Cardiac fibroblast (primary cell): ENCODE data around the gene TBX21.

ENCODE experiments used
- DNase-seq, 2 donors: peaks; one replicate each; pipeline versions ENCODE4 v3.0.0 to v3.0.0-alpha.2; 2010; ENCODE audit warnings: low read depth in 2 of 2
- H3K4me3 ChIP-seq, 2 donors: replicated peaks in 1 of 2; 1 replicate in 1 of 2; 2 replicates in 1 of 2; pipeline ENCODE4 v1.5.1; 2011; ENCODE audit warnings: low read depth in 2 of 2, low read length in 2 of 2, mild to moderate bottlenecking in 2 of 2, moderate library complexity in 1 of 2
- CTCF ChIP-seq: IDR thresholded peaks from one replicate; pipeline ENCODE4 v1.5.1; 2011; ENCODE audit warnings: low read depth, mild to moderate bottlenecking, low read length, inconsistent platforms

The TBX21 gene

DNA sequence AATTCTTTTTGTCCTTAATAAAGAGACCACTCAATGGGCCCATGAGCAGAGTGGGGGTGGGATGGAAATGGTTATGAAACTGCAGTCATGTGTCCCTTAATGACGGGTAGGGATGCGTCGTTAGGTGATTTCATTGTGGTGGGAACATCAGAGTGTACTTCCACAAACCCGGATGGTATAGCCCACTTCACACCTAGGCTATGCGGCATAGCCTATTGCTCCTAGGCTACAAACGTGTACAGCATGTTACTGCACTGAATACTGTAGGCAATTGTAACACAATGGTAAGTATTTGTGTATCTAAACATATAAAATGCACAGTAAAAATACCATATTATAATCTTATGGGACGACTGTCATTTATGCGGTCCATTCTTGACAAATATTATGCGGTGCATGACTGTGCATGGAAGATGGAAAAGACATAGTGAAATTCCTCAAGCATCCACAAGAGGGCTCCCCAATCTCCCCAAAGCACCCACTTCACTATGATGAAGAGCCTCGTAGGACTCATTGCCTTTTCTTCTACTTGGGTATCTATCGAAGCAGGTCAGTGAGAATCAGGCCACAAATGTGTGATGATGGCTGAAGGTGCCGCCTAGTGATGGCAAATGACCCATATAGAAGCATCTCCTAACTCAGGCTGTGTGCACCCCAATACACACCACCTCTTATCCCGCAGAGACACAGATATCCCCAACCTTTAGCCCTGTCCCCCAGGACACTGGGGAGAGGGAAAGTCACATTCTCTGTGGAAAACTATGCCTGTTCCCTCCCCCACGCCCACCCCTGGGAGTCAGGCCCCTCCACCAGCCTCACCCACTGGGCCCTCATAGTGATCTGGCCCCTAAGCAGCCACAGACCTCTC is 43.5 kb downstream of the TBX21 start:
- DNase-seq: peak; percentile 64 to 69
- TF ChIP-seq CTCF: peak; percentile 79
- H3K4me3 ChIP-seq: no peak overlapping the region

DNA sequence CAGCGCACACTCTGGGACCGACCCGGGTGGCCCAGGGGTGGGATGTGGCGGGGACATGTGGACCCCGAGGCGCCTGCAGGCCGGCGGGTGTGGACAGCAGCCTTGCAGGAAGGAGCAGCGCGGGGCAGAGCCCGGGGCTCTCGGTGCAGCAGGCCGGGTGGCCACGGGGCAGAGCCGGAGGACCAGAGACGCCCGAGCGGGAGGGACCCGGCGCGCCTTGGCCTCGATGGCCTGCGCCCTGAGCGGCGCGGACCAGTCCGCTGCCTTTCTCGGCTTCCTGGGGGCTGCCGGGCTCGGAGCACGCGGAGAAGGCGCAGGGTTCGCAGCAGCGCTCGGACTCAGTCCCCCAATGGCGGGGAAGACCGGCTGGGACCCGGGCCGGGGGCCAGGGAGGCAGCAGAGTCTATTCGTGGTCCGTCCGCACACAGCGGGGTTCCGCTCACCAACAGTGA is 45.2 kb downstream of the TBX21 start:
- H3K4me3 ChIP-seq: no peak overlapping the region
- DNase-seq: no peak

DNA sequence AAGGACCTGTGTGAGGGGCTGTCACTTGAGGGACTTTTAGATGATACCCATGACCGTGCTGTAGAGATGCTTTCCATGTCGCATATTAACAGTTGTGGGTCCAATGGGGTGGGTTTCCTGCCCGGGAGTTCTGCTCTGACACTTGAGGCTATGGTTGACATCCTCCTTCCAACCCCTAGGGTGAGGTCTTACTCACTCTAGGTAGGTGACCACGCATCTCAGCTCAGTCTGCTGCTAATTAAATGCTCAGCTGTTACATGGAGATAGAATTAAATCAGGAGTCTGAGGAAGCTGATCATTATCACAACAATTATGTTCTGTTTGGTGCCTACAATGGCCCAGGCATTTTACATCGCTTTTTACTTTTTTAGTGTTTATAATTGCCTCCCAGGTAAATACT is 48.4 kb downstream of the TBX21 start:
- no peak overlapping the region for H3K4me3 ChIP-seq
- no peak for DNase-seq
- TF ChIP-seq CTCF: no peak

More for the DNA sequence above, 45.2 kb downstream of the TBX21 start:
- TF ChIP-seq CTCF: no peak

GRCh38 chr17:47785538-47786123 is 52.6 kb downstream of the TBX21 start:
- DNase-seq: peak; percentile 20 to 38
- H3K4me3 ChIP-seq: no peak overlapping the region
- TF ChIP-seq CTCF: no peak

GRCh38 chr17:47789611-47790561 is 56.9 kb downstream of the TBX21 start:
- peak; percentile 52 to 54 for DNase-seq
- peak; percentile 34 for TF ChIP-seq CTCF
- peak overlapping the region; percentile 22 to 44 for H3K4me3 ChIP-seq

- DNase-seq: no peak
- TF ChIP-seq CTCF: no peak
- H3K4me3 ChIP-seq: no peak overlapping the region
Observed at GRCh38 chr17:47791025-47791424, 58.0 kb downstream of the TBX21 start.
